GM18867 (cell line): ENCODE results near the gene TRAF1.
A peak's percentile ranks its signal among the peaks of the same experiment; 100 is the strongest.

Experiments
- ATAC-seq: cut with Tn5 transposase; IDR thresholded peaks from one replicate; pipeline ENCODE4 v1.9.1; 2021; ENCODE audit warnings: mild to moderate bottlenecking, moderate library complexity; ENCODE audit not compliant: unreplicated experiment

TRAF1 gene

DNA sequence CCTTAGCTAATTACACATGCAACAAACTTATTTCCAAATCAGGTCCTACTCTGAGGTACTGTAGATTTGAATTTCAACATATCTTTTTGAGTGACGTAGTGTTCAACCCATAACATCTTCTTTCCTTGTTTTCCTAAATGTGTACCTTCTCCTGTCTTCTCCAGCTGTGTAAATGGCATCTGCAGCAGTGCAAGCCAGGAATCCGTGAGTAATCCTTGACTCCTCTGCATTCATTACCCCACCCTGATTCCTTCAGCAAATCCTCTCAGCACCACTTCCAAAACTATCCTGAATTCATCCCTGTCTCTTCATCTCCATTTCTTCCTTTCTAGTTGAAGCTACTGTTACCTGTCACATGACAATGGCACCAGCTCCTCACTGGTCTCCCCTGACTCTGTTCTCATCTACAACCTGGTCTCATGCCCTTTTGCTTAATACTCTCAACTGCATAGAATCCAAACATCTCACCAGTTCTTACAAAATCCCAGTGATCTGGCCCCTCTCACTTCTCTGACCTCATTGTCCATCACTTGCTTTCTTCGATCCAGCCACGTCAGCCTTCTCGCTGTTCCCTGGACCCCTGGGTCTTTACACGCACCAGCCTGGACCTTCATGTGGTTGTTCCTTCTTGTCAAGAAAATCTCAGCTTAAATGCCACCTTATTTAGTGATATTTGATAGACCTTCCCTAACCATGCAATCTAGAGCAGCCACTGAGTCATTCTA lies 14.6 kb upstream of the TRAF1 start:
- no peak for ATAC-seq

DNA sequence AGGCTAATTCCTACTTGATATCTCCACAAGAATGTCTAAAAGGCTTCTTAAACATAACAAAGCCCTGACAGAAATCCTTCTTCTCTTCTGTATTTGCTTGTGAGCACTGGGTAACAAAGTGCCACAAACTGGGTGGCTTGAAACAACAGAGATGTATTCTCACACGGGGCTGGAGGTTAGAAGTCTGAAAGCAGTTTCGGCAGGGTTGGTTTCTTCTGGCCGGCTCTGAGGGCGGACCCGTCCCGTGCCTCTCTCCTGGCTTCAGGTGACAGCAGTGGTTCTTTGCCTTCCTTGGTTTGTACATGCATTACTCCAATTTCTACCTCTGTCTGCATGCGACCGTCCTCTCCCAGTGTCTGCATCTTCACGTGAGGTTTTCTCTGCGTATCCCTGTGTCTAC lies 14.0 kb upstream of the TRAF1 start:
- ATAC-seq, result no peak

DNA sequence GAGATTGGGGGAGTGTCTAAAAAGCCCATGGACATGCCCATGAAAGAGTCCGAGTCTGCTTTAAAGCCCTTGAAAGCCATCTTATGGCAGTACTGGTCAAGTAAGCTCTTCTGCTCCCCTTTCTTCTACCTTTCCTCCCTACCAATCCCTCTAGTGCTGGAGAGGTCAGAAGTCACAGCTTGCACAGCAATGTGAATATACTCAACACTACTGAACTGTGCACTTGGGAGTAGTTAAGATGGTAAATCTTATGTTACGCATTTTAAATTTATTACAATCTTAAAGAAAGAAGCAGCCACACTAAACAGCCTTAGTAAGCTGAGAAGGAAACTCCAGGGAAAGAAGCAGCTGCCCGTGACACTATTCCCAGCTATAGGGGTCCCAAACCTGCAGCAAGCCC lies 12.3 kb upstream of the TRAF1 start:
- no peak for ATAC-seq

DNA sequence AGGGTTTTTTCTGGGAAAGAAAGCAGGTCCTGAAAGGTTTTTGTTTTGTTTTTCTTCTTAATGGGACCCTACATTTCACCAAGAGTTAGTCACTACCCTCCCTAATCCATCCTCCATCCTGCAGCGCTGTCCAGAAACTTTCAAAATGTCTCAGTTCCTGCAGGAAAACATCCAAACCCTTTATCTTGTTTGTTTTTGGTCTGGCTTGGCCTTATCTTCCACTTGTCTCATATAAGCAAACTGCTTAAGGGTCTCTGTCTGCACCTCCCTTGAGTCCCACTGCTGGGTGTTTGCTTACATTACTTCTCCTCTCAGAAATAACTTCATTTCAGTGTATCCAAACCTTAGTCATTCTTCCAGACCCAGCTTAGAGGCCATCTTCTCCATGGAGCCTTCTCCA lies 11.0 kb upstream of the TRAF1 start:
- no peak for ATAC-seq

DNA sequence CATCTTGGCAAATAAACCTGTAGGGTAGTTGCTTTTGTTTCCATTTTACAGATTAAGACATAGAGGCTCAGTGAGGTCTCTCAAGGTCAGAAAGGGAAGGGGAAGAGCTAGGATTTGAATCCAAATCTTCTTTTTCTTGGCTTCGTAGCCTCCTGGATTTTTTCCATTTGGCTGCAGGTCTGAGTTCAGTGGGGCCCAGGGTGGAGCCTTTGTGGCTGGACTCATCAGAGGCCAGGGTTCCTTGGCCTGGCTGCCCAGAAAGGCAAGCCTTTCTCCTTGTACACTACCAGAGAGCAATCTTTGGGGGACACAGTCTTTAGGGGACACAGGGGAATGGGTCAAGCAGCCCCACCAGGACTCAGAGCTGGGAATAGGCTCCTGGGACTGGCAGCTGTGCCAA lies 10.5 kb upstream of the TRAF1 start:
- no peak for ATAC-seq

DNA sequence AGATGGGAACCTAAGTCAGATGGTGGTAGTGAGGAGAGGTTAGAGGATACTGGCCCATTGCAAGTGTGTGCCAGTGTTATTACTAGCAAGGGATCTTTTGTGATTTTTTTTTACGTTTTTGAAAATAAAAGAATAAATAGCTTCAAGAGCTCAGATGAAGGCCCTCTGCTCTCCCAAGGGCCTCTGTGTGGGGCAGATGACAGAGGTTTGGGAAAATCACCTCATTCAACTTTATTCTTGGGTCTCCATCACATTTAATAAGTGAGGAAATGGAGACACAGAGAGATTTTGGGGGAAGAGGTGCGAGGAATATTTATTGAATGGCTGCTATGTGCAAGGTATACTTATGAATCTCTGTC lies 10.1 kb upstream of the TRAF1 start:
- ATAC-seq, result no peak

DNA sequence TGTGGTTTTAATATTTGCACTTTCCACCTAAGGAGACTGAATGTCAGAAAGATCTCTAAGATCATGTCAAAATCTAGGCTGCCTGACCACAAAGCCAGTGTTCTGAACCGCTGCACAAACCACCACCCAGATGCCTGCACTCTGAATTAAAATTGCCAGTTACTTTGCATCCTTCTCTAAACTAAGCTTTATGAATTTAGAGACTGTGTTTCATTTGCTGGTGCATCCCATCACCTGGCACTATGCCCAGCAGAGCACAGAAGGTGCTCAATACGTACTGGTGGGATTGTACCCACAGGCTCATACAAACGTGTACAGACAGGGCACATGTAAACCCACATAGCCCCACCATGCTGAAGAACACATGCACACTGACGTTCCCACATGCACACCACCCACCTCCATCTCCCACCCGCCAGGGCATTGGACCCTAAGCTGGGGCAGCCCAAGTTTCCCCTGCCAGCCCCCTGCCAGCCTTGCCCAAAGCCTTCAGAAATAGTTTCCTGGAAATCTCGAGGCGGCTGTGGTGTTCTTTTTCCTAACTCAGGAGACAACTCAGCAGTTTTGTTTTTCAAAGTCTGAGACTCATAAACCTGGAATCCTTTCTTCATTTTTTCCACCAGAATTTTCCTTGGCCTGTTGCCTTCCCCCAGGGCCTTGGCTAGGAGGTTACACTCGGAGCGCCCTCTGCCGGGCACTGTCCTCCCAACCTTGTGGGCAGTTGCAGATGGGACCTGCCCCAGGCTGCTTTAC lies 9.6 kb upstream of the TRAF1 start:
- peak; percentile 46 for ATAC-seq

DNA sequence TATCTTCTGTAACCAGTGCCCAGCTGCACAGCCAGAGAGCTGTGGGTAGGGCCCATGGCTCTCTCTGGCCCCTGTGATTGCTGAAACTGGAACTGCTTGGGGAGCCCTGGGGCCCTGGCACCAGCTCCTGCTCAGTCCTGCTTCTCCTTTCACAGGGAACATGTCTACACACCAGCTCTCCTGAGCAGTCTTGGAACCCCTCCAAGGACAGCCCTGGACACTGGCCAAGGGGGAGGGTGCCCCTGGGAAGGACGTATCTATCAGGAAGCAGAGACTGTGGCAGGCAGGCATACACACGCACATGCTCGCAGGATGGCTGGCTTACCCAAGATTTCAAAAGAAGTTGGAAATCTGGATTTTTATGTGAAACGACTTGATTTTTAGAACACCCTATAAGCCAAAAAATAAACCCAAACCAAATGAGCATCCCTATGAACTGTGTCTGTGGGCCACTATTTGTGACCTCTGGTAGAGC lies 8.8 kb upstream of the TRAF1 start:
- ATAC-seq, result peak; percentile 32

DNA sequence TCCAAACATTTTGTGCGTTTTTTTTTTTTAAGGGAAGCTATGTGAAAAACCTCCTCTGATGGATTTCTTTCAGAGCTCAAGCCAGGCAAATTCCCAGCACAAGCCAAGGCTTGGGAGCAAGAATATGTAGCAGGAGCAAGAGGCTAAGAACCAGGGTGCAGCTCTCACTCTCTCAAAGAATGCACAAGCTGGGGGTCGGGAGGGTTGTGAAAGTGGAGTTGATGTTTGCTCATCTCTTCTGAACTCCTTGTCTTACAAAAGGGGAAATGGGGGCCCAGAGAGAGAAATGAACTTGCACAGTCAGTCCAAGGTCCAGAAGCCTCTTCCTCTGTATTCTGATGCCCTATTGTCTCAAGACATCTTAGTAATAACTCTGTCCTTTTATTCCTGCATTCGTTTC lies 7.7 kb upstream of the TRAF1 start:
- ATAC-seq, result no peak

DNA sequence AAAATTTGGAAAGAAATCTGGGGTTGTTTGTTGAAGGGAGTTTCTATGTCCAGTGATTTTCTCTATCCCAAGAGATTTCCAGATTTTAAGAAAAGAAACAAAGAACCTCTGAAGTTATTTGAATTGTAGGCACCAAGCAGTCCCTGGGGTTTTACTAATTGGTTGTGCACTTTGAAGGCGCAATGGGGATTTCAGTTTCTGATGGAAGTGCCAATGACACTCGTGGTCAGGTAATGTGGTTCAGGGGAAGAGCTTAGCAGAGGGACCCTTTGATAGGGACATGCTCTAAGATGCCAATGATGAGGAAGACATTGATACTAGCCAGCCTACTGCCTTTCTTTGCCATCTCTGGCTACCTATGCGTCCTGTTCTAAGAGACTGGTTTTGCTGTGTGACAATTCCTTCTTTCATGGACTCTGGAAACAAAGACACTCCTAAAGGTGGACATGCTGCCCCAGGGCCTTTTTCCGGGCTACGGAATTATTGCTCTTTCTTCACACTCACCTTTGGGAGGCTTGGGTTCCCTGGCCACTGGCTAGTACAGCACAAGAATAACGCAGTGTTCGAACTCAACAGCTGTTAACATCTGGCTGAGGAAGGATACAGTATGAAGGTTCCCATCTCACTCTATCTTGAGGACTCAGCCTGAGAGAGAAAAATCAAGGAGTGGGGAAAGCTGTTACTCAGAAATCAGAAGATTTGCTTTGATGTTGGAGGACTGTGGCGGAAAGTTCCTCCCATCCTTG lies 6.9 kb upstream of the TRAF1 start:
- no peak for ATAC-seq

DNA sequence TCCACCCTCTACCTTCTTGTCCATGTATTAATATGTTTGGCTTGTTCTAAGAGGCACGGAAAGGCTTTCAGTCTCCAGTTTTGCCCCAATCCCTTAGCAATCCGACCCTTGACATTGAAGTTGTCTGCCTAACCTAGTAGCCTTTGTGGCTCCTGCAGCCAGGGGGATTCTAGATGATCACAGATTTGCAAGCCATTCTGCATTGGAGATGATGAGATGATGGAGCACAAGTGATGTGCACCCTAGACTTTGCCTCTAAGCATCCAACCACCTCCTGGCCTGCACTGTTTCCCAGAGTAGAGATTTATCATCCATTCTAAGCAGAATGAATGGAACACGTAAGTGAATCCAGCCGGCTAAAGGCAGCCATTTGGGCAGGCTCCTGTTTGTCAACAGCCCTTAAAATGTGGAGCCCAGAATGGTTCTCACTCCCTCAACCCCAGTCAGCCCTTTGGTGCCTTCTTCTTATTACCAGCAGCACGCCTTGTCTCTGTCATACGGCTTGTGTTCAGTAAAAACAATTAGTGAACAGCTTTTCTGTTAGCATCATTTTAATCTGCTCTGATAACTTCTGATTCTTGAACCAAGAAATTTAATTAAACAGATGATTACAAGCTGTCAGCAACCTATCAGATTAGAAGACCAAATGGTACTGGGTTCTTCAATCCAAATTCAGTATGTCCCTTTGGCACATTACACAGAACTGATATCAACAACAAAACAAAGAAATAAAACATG lies 5.7 kb upstream of the TRAF1 start:
- ATAC-seq, result no peak

DNA sequence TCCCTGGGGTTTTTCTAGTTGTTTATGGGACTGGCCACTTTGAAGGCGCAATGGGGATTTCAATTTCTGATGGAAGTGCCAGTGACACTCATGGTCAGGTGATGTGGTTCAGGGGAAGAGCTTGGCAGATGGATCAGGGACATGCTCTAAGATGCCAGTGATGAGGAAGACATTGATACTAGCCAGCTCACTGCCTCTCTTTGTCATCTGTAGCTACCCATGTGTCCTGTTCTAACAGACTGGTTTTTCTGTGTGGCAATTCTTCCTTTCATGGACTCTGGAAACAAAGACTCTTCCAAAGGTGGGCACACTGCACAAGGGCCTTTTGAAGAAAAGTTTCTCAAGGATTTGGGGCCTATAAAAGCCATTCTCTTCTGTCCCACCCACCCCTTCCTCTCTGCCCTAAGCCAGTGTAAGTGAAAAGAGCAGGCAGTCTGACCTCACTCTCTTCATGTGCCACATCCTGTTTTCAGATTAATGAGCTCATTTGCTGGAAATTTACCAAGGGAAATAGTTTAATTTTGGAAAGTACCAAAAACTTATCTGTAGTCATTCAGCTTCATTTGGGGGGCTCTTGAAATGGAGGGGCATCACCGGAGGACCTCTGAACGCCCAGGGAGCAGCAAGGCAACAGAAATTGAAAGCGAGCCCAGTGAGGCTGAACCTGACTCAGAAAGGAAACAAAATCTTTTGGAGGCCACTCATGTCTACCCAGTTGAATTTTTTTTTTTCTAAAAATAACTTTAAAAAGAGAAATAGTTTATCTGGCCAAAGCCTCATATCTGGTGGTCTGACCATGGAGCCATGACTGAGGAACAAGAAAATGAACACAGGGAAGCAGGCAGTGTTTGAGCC lies 4.9 kb upstream of the TRAF1 start:
- peak; percentile 40 for ATAC-seq

DNA sequence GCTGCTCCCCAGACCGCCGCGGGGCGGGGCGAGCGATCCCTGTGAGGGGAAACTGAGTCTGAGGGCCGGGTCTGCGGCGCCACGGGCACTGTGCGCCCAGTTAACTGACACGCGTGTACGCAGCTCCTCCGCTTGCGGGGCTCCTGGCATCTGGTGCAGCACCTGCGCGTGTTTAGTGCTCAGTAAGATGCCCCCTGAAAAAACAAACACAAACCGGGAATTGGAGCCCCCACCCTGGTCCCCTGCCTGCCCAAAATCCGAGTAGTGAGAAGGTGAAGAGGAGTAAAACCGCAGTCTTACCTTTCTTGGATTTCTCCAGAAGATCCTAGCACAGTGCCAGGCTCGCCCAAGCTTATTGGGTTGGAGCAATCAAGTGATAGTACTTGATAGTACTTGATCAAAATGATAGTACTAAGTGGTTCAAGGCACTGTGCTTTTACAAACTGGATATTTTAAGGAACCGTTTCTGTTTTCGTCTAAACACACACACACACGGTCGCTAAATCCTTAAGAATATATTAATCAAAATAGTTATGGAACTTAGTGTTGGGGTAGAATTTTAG lies 2.7 kb upstream of the TRAF1 start:
- ATAC-seq, result no peak

DNA sequence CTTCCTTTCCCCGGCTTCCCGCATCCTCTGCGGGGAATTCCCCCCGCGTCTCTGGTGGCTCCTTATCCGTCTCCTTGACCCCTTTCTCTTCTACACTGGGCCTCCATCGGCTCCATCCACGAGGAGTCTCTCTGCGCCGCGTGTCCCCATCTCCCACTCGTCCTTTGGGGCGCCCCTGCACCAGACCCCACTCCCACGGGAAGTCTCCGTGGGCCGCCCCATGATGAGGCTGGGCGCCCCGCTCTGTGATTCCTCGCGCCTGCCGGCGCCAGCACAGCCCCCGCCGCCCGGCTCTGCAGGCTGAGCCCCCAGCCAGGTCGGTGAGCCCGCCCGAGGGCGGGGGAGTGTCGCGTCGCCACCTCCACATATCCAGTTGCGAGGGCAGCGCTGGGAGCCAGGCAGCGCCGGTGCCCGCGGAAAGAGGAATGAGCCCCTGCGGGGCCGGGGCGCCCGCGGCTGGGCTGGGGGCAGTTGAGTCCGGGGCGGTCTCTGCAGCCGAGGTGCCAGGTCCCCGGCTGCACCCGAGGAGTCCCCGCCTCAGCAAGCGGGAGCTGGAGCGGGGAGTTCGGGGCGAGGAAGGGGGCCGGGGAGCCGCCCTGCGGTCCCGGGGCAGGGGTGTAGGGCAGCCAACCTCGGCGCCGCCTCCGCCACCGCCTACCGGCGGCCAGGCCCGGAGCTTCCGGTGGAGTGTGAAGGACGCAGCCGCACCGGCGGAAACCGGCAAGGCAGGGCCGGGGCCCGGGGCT lies 2.1 kb upstream of the TRAF1 start:
- peak; percentile 34 for ATAC-seq

DNA sequence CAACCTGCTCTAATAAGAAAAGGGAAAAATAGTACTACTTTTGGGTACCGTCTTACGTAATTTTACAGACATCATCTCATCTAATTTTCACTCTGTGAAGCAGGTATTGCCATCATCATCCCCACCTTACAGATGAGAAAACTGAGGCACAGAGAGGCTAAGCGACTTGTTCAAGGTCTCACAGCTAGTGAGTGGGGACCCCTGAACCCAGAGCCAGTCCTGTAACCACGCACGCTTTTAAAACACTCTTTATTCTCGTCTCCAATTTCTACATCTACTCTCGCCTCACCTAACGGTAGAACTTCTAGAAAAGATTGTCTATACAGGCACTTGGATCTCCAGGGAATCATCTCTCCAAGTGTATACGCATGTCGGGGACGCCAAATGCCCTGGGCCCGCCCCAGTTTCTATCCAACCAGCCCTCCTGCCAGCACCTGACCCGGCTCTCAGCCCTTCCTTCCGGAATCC lies 1.5 kb upstream of the TRAF1 start:
- no peak for ATAC-seq

DNA sequence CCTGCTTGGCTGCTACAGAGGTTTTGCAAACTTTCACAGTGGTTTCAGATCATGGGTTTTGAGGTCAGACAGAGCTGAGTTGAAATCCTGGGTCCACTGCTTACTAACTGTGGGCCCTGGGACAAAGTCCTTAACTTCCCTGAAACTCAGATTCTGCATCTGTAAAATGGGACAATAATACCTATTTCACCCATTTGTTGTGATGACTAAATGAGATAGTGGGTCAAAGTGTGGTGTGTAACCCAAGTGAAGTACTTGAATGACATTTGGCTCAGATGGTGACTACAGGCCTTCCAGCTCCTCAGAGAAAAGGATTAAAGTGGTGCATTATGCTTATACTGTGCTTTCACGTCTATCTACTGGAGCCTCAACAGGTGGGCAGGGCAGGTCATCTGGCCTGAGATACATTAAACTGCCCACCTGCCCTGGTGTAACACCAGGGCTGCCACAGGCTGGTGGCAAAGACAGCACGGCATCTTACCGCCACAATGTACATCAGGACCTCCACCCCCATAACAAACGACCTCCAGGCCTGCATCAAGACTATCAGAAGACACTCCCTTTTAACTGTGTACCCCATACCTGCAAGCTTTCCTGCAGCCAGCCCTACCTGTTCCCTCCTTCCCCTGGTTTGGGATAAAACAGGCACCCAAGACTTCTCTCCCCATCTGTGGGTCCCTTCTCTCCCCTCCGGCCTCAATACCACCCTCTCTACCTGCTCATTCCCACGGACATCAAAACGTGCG lies 846 bp upstream of the TRAF1 start:
- no peak for ATAC-seq

DNA sequence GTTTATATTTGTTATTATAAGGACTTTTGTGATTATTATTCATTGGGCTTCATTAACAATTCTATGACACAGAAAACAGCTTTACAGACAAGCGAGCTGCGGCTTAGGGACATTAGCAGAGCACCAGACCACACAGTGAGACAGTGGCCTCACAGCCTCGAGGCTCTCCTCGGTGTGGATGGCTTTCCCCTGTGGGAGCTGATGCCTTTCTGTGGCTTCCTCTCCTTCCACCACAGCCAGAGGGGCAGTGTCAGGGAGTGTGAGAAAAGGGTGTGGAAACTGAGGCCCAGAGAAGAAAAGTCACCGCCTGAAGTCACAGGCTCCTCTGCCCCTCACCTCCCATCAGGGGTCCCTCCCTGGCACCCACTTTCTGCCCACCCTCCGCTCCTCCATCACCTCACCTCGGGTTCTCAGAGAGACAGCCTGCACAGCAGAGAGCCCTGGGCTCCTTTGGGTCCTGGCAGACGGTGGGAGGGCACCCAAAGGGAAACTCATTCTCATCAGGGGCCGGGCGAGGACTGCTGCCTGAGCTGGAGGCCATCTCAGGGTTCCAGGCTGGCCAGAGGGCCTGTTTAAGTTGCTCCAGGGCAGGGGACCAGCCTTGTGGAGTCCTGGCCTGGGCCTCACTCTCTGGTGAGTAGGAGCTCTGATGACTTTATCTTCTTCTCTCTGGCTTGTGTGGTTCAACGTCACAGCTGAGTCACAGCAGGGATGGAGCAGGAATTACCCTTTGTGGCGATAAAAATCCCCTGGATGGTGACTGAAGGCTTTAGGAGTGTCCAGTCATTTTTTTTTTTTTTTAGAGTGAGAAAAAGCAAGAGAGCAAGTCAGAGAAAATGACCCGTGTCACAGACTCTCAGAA lies 830 bp downstream of the TRAF1 start:
- peak; percentile 27 for ATAC-seq
